Natural killer cell (primary cell): ENCODE measurements around the gene CLOCK. TPM values are rescaled to one million over a fixed set of nuclear protein-coding genes. Genes with fewer than 3 reads are reported as not detected.

Source experiments
- ATAC-seq, 3 donors: fragments of 150-1000 bp in 2 of 3; fragments of 200-7000 bp in 1 of 3; cut with Tn5 transposase; 1 replicate in 1 of 3; 2 replicates in 2 of 3; pipeline ENCODE4 v1.10.0; 2021; ENCODE audit warnings: mild to moderate bottlenecking in 2 of 3, moderate library complexity in 2 of 3
- DNase-seq, 2 donors: peaks; one replicate each; pipeline versions ENCODE4 v3.0.0 to v3.0.0-alpha.2; 2013 to 2021; ENCODE audit warnings: mixed read lengths in 1 of 2
- H3K27ac ChIP-seq: one replicate; pipeline ENCODE4 v1.5.1; 2013; ENCODE audit warnings: mild to moderate bottlenecking, low read length
- H3K27me3 ChIP-seq: one replicate; pipeline ENCODE4 v1.6.1; 2013; ENCODE audit warnings: low read length; ENCODE audit not compliant: control insufficient read depth, insufficient read depth
- H3K36me3 ChIP-seq: one replicate; pipeline ENCODE4 v1.6.1; 2013; ENCODE audit warnings: low read length; ENCODE audit not compliant: control insufficient read depth, insufficient read depth
- H3K4me1 ChIP-seq: one replicate; pipeline ENCODE4 v1.6.1; 2013; ENCODE audit warnings: low read length; ENCODE audit not compliant: control insufficient read depth, insufficient read depth
- H3K4me3 ChIP-seq: one replicate; pipeline ENCODE4 v1.5.1; 2013; ENCODE audit warnings: low read length
- H3K9me3 ChIP-seq: one replicate; pipeline ENCODE4 v1.6.1; 2013; ENCODE audit warnings: low read length; ENCODE audit not compliant: control insufficient read depth, insufficient read depth
- H3K27ac Mint-ChIP-seq, 2 donors: one replicate each; pipeline ENCODE4 v1.8.0; 2022; ENCODE audit warnings: mild to moderate bottlenecking in 2 of 2, mixed read lengths in 2 of 2, moderate library complexity in 1 of 2
- H3K27me3 Mint-ChIP-seq, 2 donors: one replicate each; pipeline ENCODE4 v1.8.0; 2022; ENCODE audit warnings: low read depth in 2 of 2, mixed read lengths in 2 of 2
- H3K36me3 Mint-ChIP-seq: one replicate; pipeline ENCODE4 v1.8.0; 2022; ENCODE audit warnings: mixed read lengths
- H3K4me1 Mint-ChIP-seq, 2 donors: one replicate each; pipeline ENCODE4 v1.8.0; 2022; ENCODE audit warnings: mixed read lengths in 2 of 2
- H3K4me3 Mint-ChIP-seq: one replicate; pipeline ENCODE4 v1.8.0; 2022; ENCODE audit warnings: mild to moderate bottlenecking, moderate library complexity, mixed read lengths
- H3K9me3 Mint-ChIP-seq, 2 donors: one replicate each; pipeline ENCODE4 v1.8.0; 2022; ENCODE audit warnings: mixed read lengths in 2 of 2
- WGBS: methylation state at CpG from one replicate; pipeline ENCODE4 v1.1.7; 2013; ENCODE audit warnings: missing lambda C conversion rate; ENCODE audit not compliant: insufficient coverage; 5-methylcytosine and 5-hydroxymethylcytosine counted together
- intact Hi-C: fragments of 100-400 bp; cut with micrococcal nuclease; formaldehyde crosslinking; loops from one replicate; pipeline ENCODE4 v1.14.2; 2022
- total RNA-seq, 4 donors: library from RNA; stranded (reverse); fragments of 120-200 nt in 1 of 4; gene quantifications; one replicate each; pipeline versions ENCODE4 v1.2.3 to v1.2.4, GENCODE V29; 2013 to 2022
- TF ChIP-seq, protein P1 (sequence below): fragments of 200-600 bp; IDR thresholded peaks from one replicate; pipeline ENCODE4 v1.8.0; 2022; ENCODE audit warnings: antibody characterized with exemption

The CLOCK gene
- total RNA-seq, 3 donors from 2014 or later (not counting 1 experiment from before 2014, with no cell fraction given), result 11.4 to 15.8 (median 13.4) TPM

- H3K27ac Mint-ChIP-seq, result peak overlapping the region; percentile 95 to 97
These were observed 147.1 kb downstream of the CLOCK start for GRCh38 chr4:55399581-55399980.

DNA sequence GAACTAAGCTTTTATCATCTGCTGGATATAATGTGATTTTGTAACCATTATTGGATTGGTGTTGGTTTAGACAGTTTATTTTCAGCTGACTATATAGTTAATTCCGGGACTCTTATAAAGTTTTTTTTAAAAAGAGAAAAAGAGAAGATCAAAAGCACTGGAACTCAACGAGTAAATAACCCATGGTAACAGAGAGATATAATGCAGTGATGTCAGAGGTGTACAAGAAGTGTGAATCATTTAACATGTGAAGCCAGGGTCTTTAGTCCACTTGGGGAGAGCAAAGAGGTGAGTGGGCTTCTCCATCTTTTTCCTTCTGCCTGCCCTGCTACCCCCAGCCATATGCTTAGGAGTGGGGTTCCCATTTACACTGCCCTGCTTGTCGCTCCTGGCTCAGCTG is 147.7 kb downstream of the CLOCK start:
- H3K27me3 Mint-ChIP-seq, result no peaks in the 10 kb centered on the region
- H3K36me3 Mint-ChIP-seq, result no peaks in the 10 kb centered on the region
- peaks cover 9% of the 10 kb centered on the region for H3K36me3 ChIP-seq
- peaks cover 46 to 49% of the 10 kb centered on the region in 2 donors for H3K4me1 Mint-ChIP-seq
- DNase-seq (peak in 1 of 2 donors; percentile 16), ATAC-seq (no peak)
- no peaks in the 10 kb centered on the region for H3K9me3 ChIP-seq
- H3K27ac ChIP-seq, result no peak overlapping the region
- TF ChIP-seq, protein P1, sequence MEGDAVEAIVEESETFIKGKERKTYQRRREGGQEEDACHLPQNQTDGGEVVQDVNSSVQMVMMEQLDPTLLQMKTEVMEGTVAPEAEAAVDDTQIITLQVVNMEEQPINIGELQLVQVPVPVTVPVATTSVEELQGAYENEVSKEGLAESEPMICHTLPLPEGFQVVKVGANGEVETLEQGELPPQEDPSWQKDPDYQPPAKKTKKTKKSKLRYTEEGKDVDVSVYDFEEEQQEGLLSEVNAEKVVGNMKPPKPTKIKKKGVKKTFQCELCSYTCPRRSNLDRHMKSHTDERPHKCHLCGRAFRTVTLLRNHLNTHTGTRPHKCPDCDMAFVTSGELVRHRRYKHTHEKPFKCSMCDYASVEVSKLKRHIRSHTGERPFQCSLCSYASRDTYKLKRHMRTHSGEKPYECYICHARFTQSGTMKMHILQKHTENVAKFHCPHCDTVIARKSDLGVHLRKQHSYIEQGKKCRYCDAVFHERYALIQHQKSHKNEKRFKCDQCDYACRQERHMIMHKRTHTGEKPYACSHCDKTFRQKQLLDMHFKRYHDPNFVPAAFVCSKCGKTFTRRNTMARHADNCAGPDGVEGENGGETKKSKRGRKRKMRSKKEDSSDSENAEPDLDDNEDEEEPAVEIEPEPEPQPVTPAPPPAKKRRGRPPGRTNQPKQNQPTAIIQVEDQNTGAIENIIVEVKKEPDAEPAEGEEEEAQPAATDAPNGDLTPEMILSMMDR, result no peak
- H3K4me1 ChIP-seq, result peaks cover 23% of the 10 kb centered on the region
- H3K4me3 ChIP-seq, result no peak overlapping the region
- H3K27me3 ChIP-seq, result no peaks in the 10 kb centered on the region
- peak overlapping the region; percentile 95 to 97 for H3K27ac Mint-ChIP-seq
- no peaks in the 10 kb centered on the region for H3K9me3 Mint-ChIP-seq
- intact Hi-C loops, result no loop called here
- WGBS, result 80% methylated on average over 3 of the region's 3 CpGs
- peak overlapping the region; percentile 90 for H3K4me3 Mint-ChIP-seq

More at GRCh38 chr4:55399581-55399980, 147.1 kb downstream of the CLOCK start:
- no peak for ATAC-seq
- Histone ChIP-seq H3K27ac (no peak overlapping the region), H3K9me3 (no peaks in the 10 kb centered on the region), H3K36me3 (peaks cover 13% of the 10 kb centered on the region), H3K4me1 (peaks cover 23% of the 10 kb centered on the region), H3K4me3 (no peak overlapping the region), H3K27me3 (no peaks in the 10 kb centered on the region)
- DNase-seq, result no peak
- TF ChIP-seq, protein P1, result no peak
- Mint-ChIP-seq H3K4me3 (peak overlapping the region; percentile 57), H3K4me1 (peaks cover 46 to 50% of the 10 kb centered on the region in 2 donors), H3K9me3 (no peaks in the 10 kb centered on the region), H3K27me3 (no peaks in the 10 kb centered on the region), H3K36me3 (no peaks in the 10 kb centered on the region)
- intact Hi-C loops, result no loop called here
- WGBS, result no CpG with 5 or more reads among the region's 1 CpG

GRCh38 chr4:55398461-55398860 is 148.2 kb downstream of the CLOCK start:
- Histone ChIP-seq H3K4me1 (peaks cover 23% of the 10 kb centered on the region), H3K36me3 (peaks cover 5% of the 10 kb centered on the region), H3K9me3 (no peaks in the 10 kb centered on the region), H3K27ac (no peak overlapping the region), H3K4me3 (no peak overlapping the region), H3K27me3 (no peaks in the 10 kb centered on the region)
- WGBS, result 40% methylated on average over 1 of the region's 1 CpG
- H3K36me3 Mint-ChIP-seq, result no peaks in the 10 kb centered on the region
- ATAC-seq (no peak), DNase-seq (peak in 1 of 2 donors; percentile 22)
- TF ChIP-seq, protein P1, result no peak
- peak overlapping the region; percentile 90 for H3K4me3 Mint-ChIP-seq
- peaks cover 44 to 46% of the 10 kb centered on the region in 2 donors for H3K4me1 Mint-ChIP-seq
- peak overlapping the region; percentile 95 to 97 for H3K27ac Mint-ChIP-seq
- H3K27me3 Mint-ChIP-seq, result no peaks in the 10 kb centered on the region
- intact Hi-C loops, result no loop called here
- H3K9me3 Mint-ChIP-seq, result no peaks in the 10 kb centered on the region
